Activated CD8-positive, alpha-beta T cell treated with anti-CD3 and anti-CD28 coated beads for 36 hours (primary cell): ENCODE results near the gene EEF2K. TPM values are rescaled to one million over a fixed set of nuclear protein-coding genes. Genes with fewer than 3 reads are reported as not detected.

Experiments
- ATAC-seq: fragments of 200-7000 bp; cut with Tn5 transposase; one replicate; pipeline ENCODE4 v1.10.0; 2021; ENCODE audit warnings: mild to moderate bottlenecking, moderate library complexity
- CTCF ChIA-PET: fragments of 350-600 bp; sonication (Branson Sonifier 250); formaldehyde crosslinking; loops from one replicate; lab custom pipeline; 2021; ENCODE audit warnings: antibody characterized with exemption; lab: Charles Lee
- POLR2A ChIA-PET: fragments of 350-600 bp; sonication (Branson Sonifier 250); formaldehyde crosslinking; loops from one replicate; lab custom pipeline; 2021; ENCODE audit warnings: antibody characterized with exemption; lab: Charles Lee
- DNase-seq: peaks from one replicate; pipeline ENCODE4 v3.0.0-alpha.2; 2020
- H3K27ac Mint-ChIP-seq: one replicate; pipeline ENCODE4 v1.8.0; 2021; ENCODE audit warnings: mild to moderate bottlenecking, mixed read lengths
- H3K27me3 Mint-ChIP-seq: one replicate; pipeline ENCODE4 v1.8.0; 2021; ENCODE audit warnings: mixed read lengths
- H3K36me3 Mint-ChIP-seq: one replicate; pipeline ENCODE4 v1.8.0; 2021; ENCODE audit warnings: low read depth, mixed read lengths
- H3K4me1 Mint-ChIP-seq: one replicate; pipeline ENCODE4 v1.8.0; 2021; ENCODE audit warnings: low read depth, mixed read lengths
- H3K4me3 Mint-ChIP-seq: one replicate; pipeline ENCODE4 v1.8.0; 2021; ENCODE audit warnings: mild to moderate bottlenecking, moderate library complexity, mixed read lengths
- H3K9me3 Mint-ChIP-seq: one replicate; pipeline ENCODE4 v1.8.0; 2021; ENCODE audit warnings: mixed read lengths
- CTCF ChIP-seq: fragments of 200-600 bp; IDR thresholded peaks from one replicate; pipeline ENCODE4 v1.8.0; 2022; ENCODE audit warnings: antibody characterized with exemption, mild to moderate bottlenecking
- intact Hi-C: fragments of 100-400 bp; cut with micrococcal nuclease; formaldehyde crosslinking; loops from one replicate; pipeline ENCODE4 v1.10.0; 2022
- total RNA-seq, 2 experiments: library from RNA; stranded (reverse); gene quantifications; one replicate each; pipeline ENCODE4 v1.2.3, GENCODE V29; 2021

EEF2K gene
- total RNA-seq, 2 experiments from 2014 or later = 28.6 to 31.2 TPM

- DNase-seq = no peak
- Mint-ChIP-seq H3K36me3 (peaks cover 24% of the 10 kb centered on the region), H3K4me3 (no peak overlapping the region), H3K9me3 (no peaks in the 10 kb centered on the region), H3K27me3 (no peaks in the 10 kb centered on the region), H3K27ac (no peak overlapping the region), H3K4me1 (no peaks in the 10 kb centered on the region)
- TF ChIP-seq CTCF = no peak
- intact Hi-C loops = no loop called here
- CTCF ChIA-PET = no interaction called here
- POLR2A ChIA-PET = interaction anchor here (0.7 kb wide), 1 partner anchor 9 kb away, joined by 4 read pairs; no protein-coding TSS in a partner anchor
- no peak for ATAC-seq
These were observed 72.6 kb downstream of the EEF2K start for GRCh38 chr16:22278441-22279230.

- ChIA-PET CTCF (interaction anchor here (1.3 to 3.1 kb wide), 2 partner anchors 14 to 18 kb away, joined by 4 to 12 read pairs; no protein-coding TSS in a partner anchor), POLR2A (interaction anchor here (1.7 kb wide), 1 partner anchor 16 kb away, joined by 4 read pairs; no protein-coding TSS in a partner anchor)
- Mint-ChIP-seq H3K4me3 (no peak overlapping the region), H3K27me3 (no peaks in the 10 kb centered on the region), H3K9me3 (no peaks in the 10 kb centered on the region), H3K27ac (no peak overlapping the region), H3K4me1 (peaks cover 2% of the 10 kb centered on the region), H3K36me3 (peaks cover 34% of the 10 kb centered on the region)
- TF ChIP-seq CTCF = no peak
- intact Hi-C loops = no loop called here
- no peak for DNase-seq
- ATAC-seq = no peak
These were observed 76.3 kb downstream of the EEF2K start for GRCh38 chr16:22282254-22282892.

DNA sequence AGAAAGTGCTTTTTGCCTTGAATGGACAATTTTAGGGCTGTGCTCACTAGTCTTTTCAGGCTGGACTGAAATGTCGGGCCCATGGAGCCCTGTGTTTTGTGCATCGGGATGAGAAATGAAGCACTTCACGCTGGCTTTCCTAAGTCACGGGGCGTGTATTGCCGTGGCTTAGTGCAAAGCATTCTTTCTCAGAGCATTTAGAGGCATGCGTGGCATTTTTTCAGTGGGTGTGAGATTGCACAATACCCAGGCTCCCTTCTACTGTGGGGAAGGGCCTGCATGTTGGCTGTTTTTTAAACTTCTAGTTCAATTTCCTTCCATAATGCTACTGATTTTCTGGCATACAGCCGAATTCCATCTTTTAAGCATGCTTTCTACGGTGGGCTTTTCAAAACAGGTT is 78.6 kb downstream of the EEF2K start:
- no peaks in the 10 kb centered on the region for H3K27me3 Mint-ChIP-seq
- ChIA-PET CTCF (interaction anchor here (3.1 kb wide), 1 partner anchor 16 kb away, joined by 12 read pairs; no protein-coding TSS in a partner anchor), POLR2A (interaction anchor here (1.0 kb wide), 1 partner anchor 13 kb away, joined by 3 read pairs; no protein-coding TSS in a partner anchor)
- peaks cover 2% of the 10 kb centered on the region for H3K4me1 Mint-ChIP-seq
- ATAC-seq (no peak), DNase-seq (no peak)
- TF ChIP-seq CTCF = no peak
- no peak overlapping the region for H3K27ac Mint-ChIP-seq
- intact Hi-C loops = no loop called here
- H3K4me3 Mint-ChIP-seq = no peak overlapping the region
- H3K9me3 Mint-ChIP-seq = no peaks in the 10 kb centered on the region
- H3K36me3 Mint-ChIP-seq = peaks cover 29% of the 10 kb centered on the region

DNA sequence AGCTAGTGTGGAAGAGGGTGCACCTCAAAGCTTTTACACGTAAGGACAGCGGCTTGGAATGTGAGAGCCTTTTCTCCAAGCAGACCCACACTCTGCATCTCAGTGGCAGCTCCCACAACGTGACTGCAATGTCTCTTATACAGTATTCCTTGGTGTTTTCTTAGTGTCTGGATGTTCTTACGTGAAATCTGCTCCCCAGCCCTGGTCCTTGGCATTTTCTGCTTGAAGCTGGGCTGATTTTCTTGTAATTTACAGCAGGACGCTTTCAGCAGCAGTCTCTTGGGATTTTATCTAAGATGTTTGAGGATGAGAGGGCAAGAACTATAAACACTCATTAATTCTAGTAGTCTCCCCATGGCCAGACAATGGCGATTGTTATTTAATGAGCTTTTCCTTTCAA is 79.0 kb downstream of the EEF2K start:
- Mint-ChIP-seq H3K9me3 (no peaks in the 10 kb centered on the region), H3K36me3 (peaks cover 26% of the 10 kb centered on the region), H3K27ac (no peak overlapping the region), H3K4me3 (no peak overlapping the region), H3K27me3 (no peaks in the 10 kb centered on the region), H3K4me1 (peaks cover 2% of the 10 kb centered on the region)
- ATAC-seq = no peak
- intact Hi-C loops = no loop called here
- TF ChIP-seq CTCF = no peak
- DNase-seq = no peak
- ChIA-PET POLR2A (interaction anchor here (1.0 kb wide), 1 partner anchor 12 kb away, joined by 3 read pairs; no protein-coding TSS in a partner anchor), CTCF (interaction anchor here (0.7 to 3.1 kb wide), 2 partner anchors 12 to 16 kb away, joined by 3 to 12 read pairs; partner anchors contain the start of gene POLR3E)
